ENCODE data around the gene MLXIP. TPM values are rescaled to one million over a fixed set of nuclear protein-coding genes. Genes with fewer than 3 reads are reported as not detected.
A peak's percentile ranks its signal among the peaks of the same experiment; 100 is the strongest.

Gene MLXIP
- polyA plus RNA-seq, 1 experiment = 5.8 TPM

GRCh38 chr12:122076743-122077495 is 1.6 kb upstream of the MLXIP start:
- TF ChIP-seq, protein P1, sequence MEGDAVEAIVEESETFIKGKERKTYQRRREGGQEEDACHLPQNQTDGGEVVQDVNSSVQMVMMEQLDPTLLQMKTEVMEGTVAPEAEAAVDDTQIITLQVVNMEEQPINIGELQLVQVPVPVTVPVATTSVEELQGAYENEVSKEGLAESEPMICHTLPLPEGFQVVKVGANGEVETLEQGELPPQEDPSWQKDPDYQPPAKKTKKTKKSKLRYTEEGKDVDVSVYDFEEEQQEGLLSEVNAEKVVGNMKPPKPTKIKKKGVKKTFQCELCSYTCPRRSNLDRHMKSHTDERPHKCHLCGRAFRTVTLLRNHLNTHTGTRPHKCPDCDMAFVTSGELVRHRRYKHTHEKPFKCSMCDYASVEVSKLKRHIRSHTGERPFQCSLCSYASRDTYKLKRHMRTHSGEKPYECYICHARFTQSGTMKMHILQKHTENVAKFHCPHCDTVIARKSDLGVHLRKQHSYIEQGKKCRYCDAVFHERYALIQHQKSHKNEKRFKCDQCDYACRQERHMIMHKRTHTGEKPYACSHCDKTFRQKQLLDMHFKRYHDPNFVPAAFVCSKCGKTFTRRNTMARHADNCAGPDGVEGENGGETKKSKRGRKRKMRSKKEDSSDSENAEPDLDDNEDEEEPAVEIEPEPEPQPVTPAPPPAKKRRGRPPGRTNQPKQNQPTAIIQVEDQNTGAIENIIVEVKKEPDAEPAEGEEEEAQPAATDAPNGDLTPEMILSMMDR (IDR thresholded peaks at IDR 0.05; ENCODE audit: low read depth, low read length) = no peak
- ChIA-PET CTCF (no interaction called here), POLR2A (no interaction called here)
- no peaks in the 10 kb centered on the region; the same call in 1 of the 2 replicates for H3K9me3 ChIP-seq (ENCODE audit: control insufficient read depth, insufficient read depth, low read length)
- H3K27ac ChIP-seq (ENCODE audit: low read depth, low read length) = no peak overlapping the region
- no peak overlapping the region for H3K4me3 ChIP-seq (ENCODE audit: low read depth, low read length)
- no peak for DNase-seq (ENCODE audit: low read depth, low spot score)
- peaks cover 2% of the 10 kb centered on the region for H3K27me3 ChIP-seq (ENCODE audit: control insufficient read depth, insufficient read depth, low read length)

- no peak for DNase-seq (ENCODE audit: low read depth, low spot score)
- CTCF ChIA-PET = no interaction called here
- Histone ChIP-seq H3K27me3 (ENCODE audit: control insufficient read depth, insufficient read depth, low read length) (peaks cover 2% of the 10 kb centered on the region), H3K4me3 (ENCODE audit: low read depth, low read length) (peak overlapping the region; percentile 89), H3K9me3 (ENCODE audit: control insufficient read depth, insufficient read depth, low read length) (no peaks in the 10 kb centered on the region; the same call in 1 of the 2 replicates), H3K27ac (ENCODE audit: low read depth, low read length) (peak overlapping the region; percentile 1)
- TF ChIP-seq, protein P1 (IDR thresholded peaks at IDR 0.05; ENCODE audit: low read depth, low read length) = no peak
- POLR2A ChIA-PET = interaction anchor here (0.6 to 1.6 kb wide), 8 partner anchors 12 to 131 kb away, joined by 3 to 12 read pairs (median 6); no protein-coding TSS in a partner anchor
Observed at GRCh38 chr12:122079033-122079531, 526 bp downstream of the MLXIP start.

GRCh38 chr12:122079532-122080081 is 1.1 kb downstream of the MLXIP start:
- no peak overlapping the region for H3K27ac ChIP-seq (ENCODE audit: low read depth, low read length)
- ChIA-PET CTCF (interaction anchor here (3.0 kb wide), 1 partner anchor 44 kb away, joined by 18 read pairs; no protein-coding TSS in a partner anchor), POLR2A (interaction anchor here (1.5 to 3.5 kb wide), 9 partner anchors 9 to 28 kb away, joined by 5 to 34 read pairs (median 8); no protein-coding TSS in a partner anchor)
- TF ChIP-seq, protein P1 (IDR thresholded peaks at IDR 0.05; ENCODE audit: low read depth, low read length) = no peak
- no peaks in the 10 kb centered on the region; the same call in 1 of the 2 replicates for H3K9me3 ChIP-seq (ENCODE audit: control insufficient read depth, insufficient read depth, low read length)
- DNase-seq (ENCODE audit: low read depth, low spot score) = no peak
- H3K4me3 ChIP-seq (ENCODE audit: low read depth, low read length) = peak overlapping the region; percentile 89
- H3K27me3 ChIP-seq (ENCODE audit: control insufficient read depth, insufficient read depth, low read length) = peaks cover 2% of the 10 kb centered on the region

DNA sequence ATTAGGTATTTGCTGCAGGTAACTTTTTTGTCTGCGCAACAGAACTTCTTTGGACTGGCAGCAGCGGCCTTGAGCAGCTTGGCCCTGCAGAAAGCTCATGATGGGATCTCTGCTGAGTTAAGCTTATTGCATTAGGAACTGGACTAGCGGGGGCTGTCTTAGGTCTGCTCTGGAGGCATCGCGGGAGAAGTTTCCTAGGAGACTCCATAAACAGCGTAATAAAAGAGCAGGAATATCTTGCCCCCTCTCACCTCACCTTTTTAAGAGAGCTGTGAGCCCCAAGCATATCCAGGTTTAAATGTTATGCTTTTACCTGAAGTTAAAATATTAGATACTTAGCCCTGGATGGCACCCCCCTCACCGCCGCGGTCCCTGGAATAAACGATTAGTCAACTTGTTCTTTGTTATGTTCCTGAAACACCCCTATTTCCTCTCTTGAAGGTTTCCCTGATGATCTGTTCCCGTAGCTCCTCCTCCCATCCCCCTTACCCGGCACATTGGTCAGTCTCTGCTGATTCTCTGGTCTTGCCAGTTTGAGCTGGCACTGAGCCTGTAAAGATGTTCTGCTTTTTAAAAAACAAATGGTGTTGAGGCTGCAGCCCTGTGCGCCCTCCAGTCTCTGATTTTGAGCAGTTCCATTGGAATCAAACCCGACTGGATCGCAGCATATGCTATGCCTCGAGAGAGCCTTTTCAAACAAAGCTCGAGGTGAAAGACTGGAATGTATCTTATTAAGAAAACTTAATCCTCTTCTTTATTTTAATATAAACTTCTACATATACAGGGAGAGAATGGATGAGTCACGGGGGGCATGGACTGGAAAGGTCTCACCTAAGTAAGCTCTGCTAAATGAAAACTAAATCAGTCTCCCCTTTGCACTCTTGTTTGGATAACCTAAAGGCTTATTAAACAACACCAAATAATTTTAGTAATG is 1.9 kb downstream of the MLXIP start:
- peak overlapping the region; percentile 68 for H3K27ac ChIP-seq (ENCODE audit: low read depth, low read length)
- CTCF ChIA-PET = interaction anchor here (0.6 to 3.0 kb wide), 3 partner anchors 13 to 43 kb away, joined by 3 to 18 read pairs (median 3); no protein-coding TSS in a partner anchor
- H3K9me3 ChIP-seq (ENCODE audit: control insufficient read depth, insufficient read depth, low read length) = no peaks in the 10 kb centered on the region; the same call in 1 of the 2 replicates
- POLR2A ChIA-PET = interaction anchor here (0.7 to 3.5 kb wide), 15 partner anchors 8 to 214 kb away, joined by 3 to 34 read pairs (median 6); no protein-coding TSS in a partner anchor
- peaks cover 1% of the 10 kb centered on the region for H3K27me3 ChIP-seq (ENCODE audit: control insufficient read depth, insufficient read depth, low read length)
- peak overlapping the region; percentile 89 for H3K4me3 ChIP-seq (ENCODE audit: low read depth, low read length)
- peak; percentile 81 for DNase-seq (ENCODE audit: low read depth, low spot score)
- TF ChIP-seq, protein P1 (IDR thresholded peaks at IDR 0.05; ENCODE audit: low read depth, low read length) = no peak
